ENCODE data around the gene TMEM123.

- TF ChIP-seq ZNF274 (IDR thresholded peaks at IDR 0.05; ENCODE audit: low read depth, low read length) (no peak), YY1 (IDR thresholded peaks at IDR 0.05; ENCODE audit: insufficient read depth, insufficient read length) (no peak), SUZ12 (IDR thresholded peaks at IDR 0.05; ENCODE audit: extremely low read depth, insufficient read depth, insufficient read length) (no peak)
Observed at GRCh38 chr11:102452461-102453301, at the start of gene TMEM123.

Data from NT2/D1 (cell line).